Measurements from ENCODE around the gene SDHA.

DNA sequence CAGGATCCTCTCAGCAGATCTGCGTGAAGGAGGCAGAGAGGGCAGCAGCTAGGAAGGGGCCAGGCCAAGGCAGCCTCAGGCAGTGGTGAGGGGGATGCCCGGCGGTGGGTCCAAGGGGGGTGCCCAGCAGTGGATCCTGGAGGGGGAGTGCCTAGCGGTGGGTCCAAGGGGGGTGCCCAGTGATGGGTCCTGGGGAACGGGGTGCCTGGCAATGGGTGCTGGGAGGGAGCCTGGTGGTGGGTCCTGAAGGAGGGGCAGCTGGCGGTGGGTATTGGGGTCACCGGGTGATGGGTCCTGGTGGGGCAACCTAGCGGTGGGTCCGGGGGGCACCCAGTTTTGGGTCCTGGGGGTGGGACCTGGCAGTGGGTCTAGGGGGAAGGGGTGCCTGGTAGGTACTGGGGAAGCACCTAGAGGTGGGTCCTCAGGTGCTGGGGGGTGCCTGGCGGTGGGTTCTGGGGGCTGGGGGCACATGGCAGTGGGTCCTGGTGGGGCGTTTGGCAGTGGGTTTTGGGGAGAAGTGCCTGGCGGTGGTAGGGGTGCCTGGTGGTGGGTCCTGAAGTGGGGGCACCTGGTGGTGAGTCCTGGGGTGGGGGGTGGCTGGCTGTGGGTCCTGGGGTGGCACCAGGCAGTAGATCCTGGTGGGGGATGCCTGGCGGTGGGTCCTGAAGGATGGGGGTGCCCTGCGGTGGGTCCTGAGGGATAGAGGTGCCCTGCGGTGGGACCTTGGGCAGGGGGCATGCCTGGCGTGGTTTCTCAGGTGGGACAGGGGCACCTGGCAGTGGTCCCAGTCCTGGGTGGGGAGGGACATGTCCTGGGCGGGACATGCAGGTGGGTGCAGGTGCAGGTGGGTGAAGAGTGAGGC lies 24.9 kb upstream of the SDHA start:
- TF ChIP-seq EZH2phosphoT487 (IDR thresholded peaks at IDR 0.05; ENCODE audit: low read depth) = no peak
- TF ChIP-seq, protein P1, sequence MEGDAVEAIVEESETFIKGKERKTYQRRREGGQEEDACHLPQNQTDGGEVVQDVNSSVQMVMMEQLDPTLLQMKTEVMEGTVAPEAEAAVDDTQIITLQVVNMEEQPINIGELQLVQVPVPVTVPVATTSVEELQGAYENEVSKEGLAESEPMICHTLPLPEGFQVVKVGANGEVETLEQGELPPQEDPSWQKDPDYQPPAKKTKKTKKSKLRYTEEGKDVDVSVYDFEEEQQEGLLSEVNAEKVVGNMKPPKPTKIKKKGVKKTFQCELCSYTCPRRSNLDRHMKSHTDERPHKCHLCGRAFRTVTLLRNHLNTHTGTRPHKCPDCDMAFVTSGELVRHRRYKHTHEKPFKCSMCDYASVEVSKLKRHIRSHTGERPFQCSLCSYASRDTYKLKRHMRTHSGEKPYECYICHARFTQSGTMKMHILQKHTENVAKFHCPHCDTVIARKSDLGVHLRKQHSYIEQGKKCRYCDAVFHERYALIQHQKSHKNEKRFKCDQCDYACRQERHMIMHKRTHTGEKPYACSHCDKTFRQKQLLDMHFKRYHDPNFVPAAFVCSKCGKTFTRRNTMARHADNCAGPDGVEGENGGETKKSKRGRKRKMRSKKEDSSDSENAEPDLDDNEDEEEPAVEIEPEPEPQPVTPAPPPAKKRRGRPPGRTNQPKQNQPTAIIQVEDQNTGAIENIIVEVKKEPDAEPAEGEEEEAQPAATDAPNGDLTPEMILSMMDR (IDR thresholded peaks at IDR 0.05; ENCODE audit: low read depth, low read length) = no peak

Data from OCI-LY3 (cell line).